Endothelial cell of umbilical vein (primary cell): ENCODE data around the gene PRKCB. TPM values are rescaled to one million over a fixed set of nuclear protein-coding genes. Genes with fewer than 3 reads are reported as not detected.

Experiments
- BruUV-seq: library from RNA; stranded (reverse); fragments of 400-500 nt; replicated peaks from 2 replicates; lab custom pipeline; 2021; lab: Mats Ljungman, UMichigan
- CTCF ChIA-PET: fragments of 300-600, 350-600 bp; sonication (Branson Sonifier 250); formaldehyde crosslinking; loops from one replicate; lab custom pipeline; 2021; ENCODE audit warnings: antibody characterized with exemption, inconsistent platforms; lab: Charles Lee
- POLR2A ChIA-PET: fragments of 300-600, 350-600 bp; sonication (Branson Sonifier 250); formaldehyde crosslinking; loops from one replicate; lab custom pipeline; 2021; ENCODE audit warnings: antibody characterized with exemption, inconsistent platforms; lab: Charles Lee
- DNase-seq: peaks from one replicate; pipeline ENCODE4 v3.0.0-alpha.2; 2011; ENCODE audit warnings: low read depth, low spot score
- FAIRE-seq: peaks from 2 replicates; lab custom pipeline; 2011; peaks lifted over from hg19 to GRCh38; lab: Jason Lieb, UNC
- H2AFZ ChIP-seq: 2 replicates; pipeline ENCODE4 v1.6.0; 2012; ENCODE audit warnings: low read depth, low read length, control low read depth, inconsistent platforms
- H3K27ac ChIP-seq: 2 replicates; pipeline ENCODE4 v1.5.1; 2011; ENCODE audit warnings: low read depth, mild to moderate bottlenecking, control low read depth, low read length, moderate library complexity; ENCODE audit not compliant: insufficient read depth
- H3K27me3 ChIP-seq, 2 experiments: 2 replicates each; pipeline versions ENCODE4 v1.6.0 to v1.6.1; 2011; ENCODE audit warnings: low read length in 2 of 2, mixed read lengths in 1 of 2; ENCODE audit not compliant: control insufficient read depth in 2 of 2, insufficient read depth in 2 of 2
- H3K36me3 ChIP-seq, 2 experiments: 2 replicates in 1 of 2; 3 replicates in 1 of 2; pipeline ENCODE4 v1.5.1; 2011; ENCODE audit warnings: low read length in 2 of 2, mild to moderate bottlenecking in 1 of 2, moderate library complexity in 1 of 2; ENCODE audit not compliant: control insufficient read depth in 2 of 2, insufficient read depth in 2 of 2; ENCODE audit errors: extremely low read depth in 1 of 2
- H3K4me1 ChIP-seq: 3 replicates; pipeline ENCODE4 v1.5.1; 2011; ENCODE audit warnings: mild to moderate bottlenecking, low read length; ENCODE audit not compliant: control insufficient read depth, insufficient read depth; ENCODE audit errors: extremely low read depth
- H3K4me2 ChIP-seq: 2 replicates; pipeline ENCODE4 v1.6.1; 2011; ENCODE audit warnings: low read length, control low read depth, mixed read lengths; ENCODE audit not compliant: insufficient read depth
- H3K4me3 ChIP-seq, 3 experiments: fragments of 200-600 bp in 1 of 3; sonication (generic), shearing (Covaris generic) in 1 of 3; replicated peaks in 1 of 3; 2 replicates each; pipeline ENCODE4 v1.5.1; 2011 to 2016; ENCODE audit warnings: control low read depth in 3 of 3, low read length in 3 of 3, mild to moderate bottlenecking in 2 of 3, inconsistent platforms in 1 of 3, low read depth in 1 of 3, moderate library complexity in 1 of 3; ENCODE audit not compliant: insufficient read depth in 1 of 3
- H3K79me2 ChIP-seq: 2 replicates; pipeline ENCODE4 v1.6.0; 2012; ENCODE audit warnings: low read length, inconsistent platforms; ENCODE audit not compliant: control insufficient read depth, insufficient read depth
- H3K9ac ChIP-seq: replicated peaks from 2 replicates; pipeline ENCODE3; 2011; ENCODE audit warnings: low read length, control low read depth; ENCODE audit not compliant: insufficient read depth; ENCODE audit errors: extremely low read depth
- H3K9me1 ChIP-seq: replicated peaks from 3 replicates; pipeline ENCODE4 v1.6.0; 2011; ENCODE audit warnings: mild to moderate bottlenecking, low read length; ENCODE audit not compliant: control insufficient read depth, insufficient read depth; ENCODE audit errors: extremely low read depth
- H3K9me3 ChIP-seq: replicated peaks from 2 replicates; pipeline ENCODE4 v1.5.1; 2012; ENCODE audit warnings: low read length, inconsistent platforms; ENCODE audit not compliant: control insufficient read depth, insufficient read depth
- H4K20me1 ChIP-seq: replicated peaks from 2 replicates; pipeline ENCODE3; 2011; ENCODE audit warnings: mild to moderate bottlenecking, low read length; ENCODE audit not compliant: control insufficient read depth, insufficient read depth; ENCODE audit errors: extremely low read depth
- EZH2 ChIP-seq: IDR thresholded peaks from 2 replicates; pipeline ENCODE4 v1.6.1; 2012; ENCODE audit warnings: borderline replicate concordance, low read depth, mild to moderate bottlenecking, moderate library complexity, low read length, inconsistent platforms; ENCODE audit not compliant: severe bottlenecking
- FOS ChIP-seq: IDR thresholded peaks from 2 replicates; pipeline ENCODE4 v1.6.1; 2011; ENCODE audit warnings: mild to moderate bottlenecking, low read length, moderate library complexity, borderline replicate concordance; ENCODE audit not compliant: insufficient read depth
- GATA2 ChIP-seq: IDR thresholded peaks from 2 replicates; pipeline ENCODE4 v1.7.0; 2011; ENCODE audit warnings: low read depth, mild to moderate bottlenecking, moderate library complexity, mixed read lengths, low read length; ENCODE audit not compliant: insufficient read length, insufficient read depth
- JUN ChIP-seq: IDR thresholded peaks from 2 replicates; pipeline ENCODE4 v1.6.1; 2011; ENCODE audit warnings: borderline replicate concordance, low read depth; ENCODE audit not compliant: insufficient read length, insufficient read depth
- MAX ChIP-seq: IDR thresholded peaks from 2 replicates; pipeline ENCODE4 v1.6.1; 2011; ENCODE audit not compliant: insufficient read depth, insufficient read length
- MYC ChIP-seq: IDR thresholded peaks from one replicate; pipeline ENCODE4 v1.6.1; 2011; ENCODE audit warnings: mild to moderate bottlenecking, low read depth, low read length
- POLR2A ChIP-seq: IDR thresholded peaks from 2 replicates; pipeline ENCODE4 v1.6.1; 2012; ENCODE audit warnings: low read depth, mild to moderate bottlenecking, control low read depth, low read length
- POLR2AphosphoS5 ChIP-seq: IDR thresholded peaks from 2 replicates; pipeline ENCODE4 v1.6.1; 2012; ENCODE audit warnings: low read depth, mild to moderate bottlenecking, control low read depth, low read length, moderate library complexity; ENCODE audit not compliant: insufficient read depth
- dilution Hi-C: fragments of 300-500 bp; cut with MboI; formaldehyde crosslinking; loops from one replicate; pipeline ENCODE4 v1.15.0; 2019; ENCODE audit warnings: low sequenced_read_pairs; ENCODE audit not compliant: extremely low pct_ligation_motif_present
- intact Hi-C: fragments of 100-400 bp; cut with micrococcal nuclease; formaldehyde crosslinking; loops from one replicate; pipeline ENCODE4 v1.10.0; 2022
- polyA plus RNA-seq, 4 experiments: library from polyadenylated mRNA; depleted of rRNA in 3 of 4; stranded (reverse) in 3 of 4; unstranded in 1 of 4; fragments of >200 nt; gene quantifications; 2 replicates each; pipeline versions ENCODE4 v1.2.1 to v1.2.3, GENCODE V29; 2011 to 2012; ENCODE audit warnings: missing spikeins in 1 of 4
- total RNA-seq: library from RNA; stranded (reverse); gene quantifications from 2 replicates; pipeline ENCODE4 v1.2.3, GENCODE V29; 2021
- TF ChIP-seq, protein P1 (sequence below), 2 donors: IDR thresholded peaks; 1 replicate in 1 of 2; 2 replicates in 1 of 2; pipeline ENCODE4 v1.5.1; 2011; ENCODE audit warnings: low read length in 2 of 2, mild to moderate bottlenecking in 2 of 2, moderate library complexity in 2 of 2, control low read depth in 1 of 2, inconsistent platforms in 1 of 2, low read depth in 1 of 2; ENCODE audit not compliant: insufficient read depth in 1 of 2; ENCODE audit errors: extremely low read depth in 1 of 2

The PRKCB gene
- total and polyA plus RNA-seq, 2 donors (not counting 3 experiments of a cell fraction or from before 2014, with no cell fraction given): 0.01 TPM; not detected in 1

GRCh38 chr16:23836078-23836403, 258 bp downstream of the PRKCB start:
- Histone ChIP-seq H3K27ac (no peak overlapping the region), H3K79me2 (no peaks in the 10 kb centered on the region), H3K9me3 (no peaks in the 10 kb centered on the region), H3K4me3 (no peak overlapping the region), H3K27me3 (peaks cover 19 to 39% of the 10 kb centered on the region in 2 experiments), H2AFZ (peak overlapping the region; percentile 29), H3K4me1 (no peaks in the 10 kb centered on the region), H3K36me3 (no peaks in the 10 kb centered on the region), H4K20me1 (no peaks in the 10 kb centered on the region), H3K9ac (no peak overlapping the region), H3K9me1 (no peaks in the 10 kb centered on the region), H3K4me2 (no peak overlapping the region)
- intact Hi-C loops: no loop called here
- POLR2A ChIA-PET: no interaction called here
- FAIRE-seq (no peak), DNase-seq (no peak)
- TF ChIP-seq MYC (no peak), MAX (no peak), EZH2 (no peak), POLR2A (no peak), JUN (no peak), POLR2AphosphoS5 (no peak), GATA2 (no peak), FOS (no peak)
- TF ChIP-seq, protein P1, sequence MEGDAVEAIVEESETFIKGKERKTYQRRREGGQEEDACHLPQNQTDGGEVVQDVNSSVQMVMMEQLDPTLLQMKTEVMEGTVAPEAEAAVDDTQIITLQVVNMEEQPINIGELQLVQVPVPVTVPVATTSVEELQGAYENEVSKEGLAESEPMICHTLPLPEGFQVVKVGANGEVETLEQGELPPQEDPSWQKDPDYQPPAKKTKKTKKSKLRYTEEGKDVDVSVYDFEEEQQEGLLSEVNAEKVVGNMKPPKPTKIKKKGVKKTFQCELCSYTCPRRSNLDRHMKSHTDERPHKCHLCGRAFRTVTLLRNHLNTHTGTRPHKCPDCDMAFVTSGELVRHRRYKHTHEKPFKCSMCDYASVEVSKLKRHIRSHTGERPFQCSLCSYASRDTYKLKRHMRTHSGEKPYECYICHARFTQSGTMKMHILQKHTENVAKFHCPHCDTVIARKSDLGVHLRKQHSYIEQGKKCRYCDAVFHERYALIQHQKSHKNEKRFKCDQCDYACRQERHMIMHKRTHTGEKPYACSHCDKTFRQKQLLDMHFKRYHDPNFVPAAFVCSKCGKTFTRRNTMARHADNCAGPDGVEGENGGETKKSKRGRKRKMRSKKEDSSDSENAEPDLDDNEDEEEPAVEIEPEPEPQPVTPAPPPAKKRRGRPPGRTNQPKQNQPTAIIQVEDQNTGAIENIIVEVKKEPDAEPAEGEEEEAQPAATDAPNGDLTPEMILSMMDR (IDR thresholded peaks at IDR 0.05; ENCODE audit: extremely low read depth in 1 of 2, insufficient read depth in 1 of 2, low read depth in 1 of 2, low read length in 2 of 2): no peak
- CTCF ChIA-PET: interaction anchor here (0.7 kb wide), 1 partner anchor 669 kb away, joined by 3 read pairs; no protein-coding TSS in a partner anchor
- BruUV-seq: no TSS peak
- dilution Hi-C loops: no loop called here
